NOMO-1 treated with DMSO at 0.1 percent for 48 hours (cell line): ENCODE results near the gene TRAF6.
A peak's percentile ranks its signal among the peaks of the same experiment; 100 is the strongest.
"Not testable (repeated sequence)": the region's sequence is repeated elsewhere in the genome, so short reads cannot be mapped to it uniquely, and the experiment has no call there.

Experiments
- DNase-seq: peaks from one replicate; lab custom pipeline; 2025; ENCODE audit not compliant: unreplicated experiment; lab: John Stamatoyannopoulos, UW

Gene TRAF6

GRCh38 chr11:36493332-36493731 lies 16.7 kb downstream of the TRAF6 start:
- DNase-seq = no peak

DNA sequence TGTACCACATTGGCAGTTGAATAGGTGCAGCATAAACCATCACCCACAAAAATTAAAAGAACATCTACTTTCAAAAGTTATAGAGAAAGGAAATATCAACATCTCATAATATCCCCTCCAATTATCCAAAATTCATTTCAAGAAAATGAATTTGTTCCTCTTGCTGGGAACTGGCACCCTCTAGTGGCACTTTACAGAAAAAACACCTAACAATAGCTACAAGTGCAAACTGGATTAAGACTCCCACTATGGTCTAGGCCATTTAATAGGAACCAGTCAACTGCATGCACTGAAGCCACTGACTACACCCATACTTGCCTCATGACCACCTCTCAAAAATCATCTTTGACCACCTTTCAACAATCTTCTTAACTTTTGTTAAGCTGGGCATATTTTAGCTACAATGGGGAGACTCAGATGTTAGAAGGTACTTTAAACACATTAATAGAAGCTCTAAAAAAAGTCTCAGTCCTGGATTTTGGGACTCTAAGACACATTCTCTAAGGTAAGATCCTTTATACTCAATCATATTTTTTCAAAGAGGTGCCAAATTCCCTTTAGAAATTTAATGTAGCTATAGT lies 17.3 kb downstream of the TRAF6 start:
- peak; percentile 49 for DNase-seq

- DNase-seq = no peak
Observed at GRCh38 chr11:36490026-36490806, 19.9 kb downstream of the TRAF6 start.

DNA sequence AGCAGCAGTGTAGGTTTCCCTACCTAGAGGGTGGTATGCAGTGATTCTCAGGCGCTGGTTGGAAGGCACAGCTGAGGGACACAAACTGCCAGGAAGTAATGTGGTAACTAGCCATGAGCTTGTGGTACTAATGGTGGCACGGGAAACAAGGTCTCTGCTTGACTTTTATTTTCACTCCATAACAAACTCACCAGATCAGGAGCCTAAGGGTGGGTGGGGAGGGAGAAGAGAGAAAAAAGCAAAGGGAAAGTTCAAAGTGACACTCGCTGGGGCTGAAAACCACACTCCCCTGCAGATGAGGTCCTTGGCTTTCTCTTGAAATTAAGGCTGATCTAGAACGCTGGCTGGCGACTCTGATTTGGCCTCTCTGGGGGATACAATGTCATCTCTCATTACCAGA lies 22.0 kb downstream of the TRAF6 start:
- peak; percentile 2 for DNase-seq

DNA sequence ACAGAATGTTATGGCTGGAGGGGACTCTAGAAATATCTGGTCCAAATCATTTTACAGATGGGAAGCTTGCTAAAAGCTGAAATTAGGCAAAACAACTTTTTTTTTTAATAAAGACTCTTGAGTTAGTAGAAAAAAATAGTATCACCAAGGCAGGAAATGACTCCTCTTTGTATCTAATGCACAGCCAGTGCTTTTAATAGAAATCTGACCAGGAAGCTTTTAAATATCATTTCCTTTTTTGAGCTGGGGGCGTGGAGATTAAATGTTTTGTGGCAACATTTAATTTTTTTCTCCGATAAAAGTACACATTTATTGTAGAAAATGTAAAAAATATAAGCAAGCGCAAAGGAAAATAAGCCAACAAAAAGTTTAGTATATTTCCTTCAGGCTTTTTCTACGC lies 22.5 kb downstream of the TRAF6 start:
- DNase-seq = peak; percentile 34

DNA sequence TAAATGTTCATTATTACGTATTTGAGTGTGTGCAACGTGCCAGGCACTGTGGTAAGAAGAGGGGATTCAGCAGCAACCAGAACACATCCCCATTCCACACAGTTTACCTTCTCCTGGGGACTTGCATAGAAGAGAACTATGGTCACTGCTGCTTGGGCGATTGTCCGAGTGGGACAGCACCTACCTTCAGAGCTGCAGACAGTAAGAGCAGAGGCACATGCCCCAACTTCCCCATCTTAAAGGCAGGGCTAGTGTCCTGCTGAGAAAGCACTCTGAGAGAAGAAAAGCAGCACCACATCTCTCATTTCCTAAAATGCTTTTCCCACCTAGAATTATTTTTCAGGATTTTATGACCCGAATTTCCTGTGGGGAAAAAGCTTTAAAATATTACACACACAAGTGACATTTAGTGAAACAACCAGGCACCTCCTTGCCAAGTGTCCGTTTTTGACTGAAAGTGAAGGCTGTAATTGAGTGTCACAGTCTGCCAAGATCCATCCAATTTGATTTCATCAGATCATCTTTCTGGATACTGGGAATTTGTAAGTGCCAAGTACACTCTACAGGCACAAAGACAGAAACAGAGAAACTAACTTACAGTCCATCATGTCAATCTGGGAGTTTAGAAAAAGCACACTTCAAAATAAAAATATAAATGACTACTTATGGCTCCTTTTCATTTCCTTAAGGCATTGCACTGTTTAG lies 24.6 kb downstream of the TRAF6 start:
- no peak for DNase-seq

GRCh38 chr11:36483042-36483441 lies 27.0 kb downstream of the TRAF6 start:
- not testable (repeated sequence) for DNase-seq

DNA sequence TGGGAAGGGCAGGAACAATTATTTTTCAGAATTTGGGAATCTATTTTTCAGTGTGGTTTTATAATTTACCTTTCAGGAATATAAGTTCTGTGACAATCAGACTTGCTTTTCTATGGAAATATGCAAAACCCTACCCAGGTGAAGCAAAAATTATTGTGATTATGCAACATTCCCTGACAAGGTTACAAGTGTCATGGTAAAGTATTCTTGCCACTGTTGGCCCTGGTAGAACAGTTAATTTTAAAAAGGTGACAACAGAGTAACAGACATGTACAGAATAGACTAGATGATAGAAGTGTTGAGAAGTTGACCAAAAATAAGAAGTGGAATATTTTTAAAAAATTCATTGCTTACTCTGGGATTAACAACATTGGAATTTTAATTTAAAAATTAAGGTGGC lies 29.2 kb downstream of the TRAF6 start:
- no peak for DNase-seq

- DNase-seq = peak; percentile 53
Observed at GRCh38 chr11:36478700-36479329, 31.3 kb downstream of the TRAF6 start.

DNA sequence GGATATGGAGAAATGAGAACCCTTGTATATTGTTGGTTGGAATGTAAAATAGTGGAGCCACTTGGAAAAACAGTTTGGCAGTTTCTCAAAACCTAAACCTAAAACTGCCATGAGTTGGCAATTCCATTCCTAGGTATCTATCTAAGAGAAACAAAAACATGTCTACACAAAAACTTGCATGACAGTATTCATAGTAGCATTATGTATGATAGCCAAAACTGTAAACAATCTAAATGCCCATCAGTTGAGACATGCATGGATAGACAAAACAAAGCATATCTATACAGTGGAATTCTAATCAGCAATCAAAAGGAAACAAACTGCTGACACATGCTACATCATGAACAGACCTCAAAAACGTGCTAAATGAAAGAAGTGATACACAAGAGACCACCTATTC lies 34.9 kb downstream of the TRAF6 start:
- DNase-seq = no peak

GRCh38 chr11:36471577-36471976 lies 38.5 kb downstream of the TRAF6 start:
- no peak for DNase-seq

DNA sequence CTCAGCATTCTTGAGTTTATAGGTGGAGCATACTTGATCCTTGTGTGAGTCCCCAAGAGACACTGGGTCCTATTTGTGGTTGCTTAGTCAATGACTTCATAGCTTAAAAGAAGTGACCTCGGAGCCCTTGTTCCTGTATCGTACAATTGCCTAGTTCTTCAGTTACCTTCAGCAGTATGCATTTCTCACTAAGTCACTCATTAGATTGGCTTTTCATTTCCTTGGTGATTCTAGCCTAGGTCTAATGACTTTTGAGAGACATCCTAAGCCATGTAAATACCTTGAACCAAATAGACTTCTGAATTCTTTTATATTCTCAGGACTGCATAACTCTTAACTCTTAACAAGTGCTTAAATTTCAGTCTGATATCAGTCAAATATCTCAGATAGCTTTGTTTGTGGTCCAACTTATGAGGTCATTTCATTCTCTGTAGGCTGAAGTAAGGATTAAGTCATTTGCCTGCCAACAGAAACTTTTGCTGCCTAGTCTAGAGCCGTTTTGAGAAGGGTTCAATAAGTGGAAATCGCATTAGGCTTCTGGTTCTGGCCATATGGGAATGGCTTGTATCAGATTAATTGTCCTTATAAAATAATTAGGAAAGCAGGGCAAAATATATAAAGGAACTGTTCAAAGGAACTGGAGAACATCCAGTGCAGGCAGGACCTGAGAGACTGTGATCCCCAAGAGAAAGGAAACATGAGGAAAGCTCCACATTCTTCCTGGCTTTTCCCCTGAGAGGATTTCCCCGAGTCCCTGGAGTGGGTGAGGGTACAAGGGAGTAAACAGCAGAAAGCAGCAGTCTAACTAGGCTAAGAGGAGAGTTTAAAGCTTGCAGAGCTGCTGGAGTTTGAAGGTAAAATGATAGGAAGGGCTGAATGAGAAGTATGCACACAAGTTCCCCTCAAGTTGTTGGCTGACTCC lies 39.9 kb downstream of the TRAF6 start:
- DNase-seq = no peak

- DNase-seq = no peak
Observed at GRCh38 chr11:36469063-36469462, 41.0 kb downstream of the TRAF6 start.

GRCh38 chr11:36467916-36468315 lies 42.2 kb downstream of the TRAF6 start:
- no peak for DNase-seq

DNA sequence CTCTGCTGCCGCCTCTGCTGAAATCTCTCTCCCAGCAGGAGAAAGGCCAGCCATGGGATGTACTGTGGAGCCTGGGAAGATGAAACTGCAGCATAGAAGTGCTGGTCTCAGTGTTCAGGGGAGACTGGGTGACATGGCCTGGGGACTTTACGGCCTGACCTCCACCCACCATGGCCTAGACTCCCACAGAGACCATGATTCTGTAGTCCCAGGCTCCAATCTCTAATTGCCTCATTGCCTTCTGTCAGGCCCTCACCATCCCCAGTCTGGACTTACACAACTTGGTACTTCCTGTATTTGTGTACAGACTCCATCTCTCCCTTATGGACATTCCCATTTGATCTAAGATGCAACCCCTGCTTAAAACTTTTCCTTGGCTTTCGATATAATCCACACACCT lies 43.1 kb downstream of the TRAF6 start:
- DNase-seq = no peak

DNA sequence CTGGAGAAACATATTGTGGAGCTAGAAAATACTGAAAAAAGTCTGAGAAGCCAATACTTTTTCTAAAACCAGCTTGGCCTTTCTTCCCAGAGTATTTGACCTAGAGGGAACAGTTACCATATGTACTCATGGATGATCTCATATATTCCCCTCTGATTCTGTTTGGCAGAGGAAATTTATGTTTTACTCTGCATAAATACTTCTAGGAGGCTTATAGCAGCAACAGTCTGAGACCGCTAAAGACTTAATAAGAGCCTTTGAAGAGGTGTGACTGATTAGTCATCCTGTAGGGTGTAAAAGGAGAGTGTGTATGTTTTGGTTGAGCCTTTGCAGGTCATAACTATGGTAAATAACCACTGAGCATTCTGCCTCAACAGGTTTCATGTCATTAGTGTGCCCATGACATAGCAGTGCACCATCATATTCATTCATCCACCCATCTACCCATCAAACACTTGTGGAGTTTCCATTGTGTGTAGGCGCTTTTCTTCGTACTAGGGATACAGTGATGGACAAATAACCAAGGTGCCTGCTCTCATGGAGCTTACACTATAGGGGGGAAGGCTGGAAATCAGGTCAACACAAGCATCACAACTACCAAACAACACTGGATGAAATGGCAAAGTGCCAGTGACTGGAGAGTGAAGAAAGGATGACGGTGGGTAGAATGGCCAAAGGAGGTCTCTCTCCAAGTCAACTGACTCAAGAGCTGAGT lies 44.5 kb downstream of the TRAF6 start:
- no peak for DNase-seq

DNA sequence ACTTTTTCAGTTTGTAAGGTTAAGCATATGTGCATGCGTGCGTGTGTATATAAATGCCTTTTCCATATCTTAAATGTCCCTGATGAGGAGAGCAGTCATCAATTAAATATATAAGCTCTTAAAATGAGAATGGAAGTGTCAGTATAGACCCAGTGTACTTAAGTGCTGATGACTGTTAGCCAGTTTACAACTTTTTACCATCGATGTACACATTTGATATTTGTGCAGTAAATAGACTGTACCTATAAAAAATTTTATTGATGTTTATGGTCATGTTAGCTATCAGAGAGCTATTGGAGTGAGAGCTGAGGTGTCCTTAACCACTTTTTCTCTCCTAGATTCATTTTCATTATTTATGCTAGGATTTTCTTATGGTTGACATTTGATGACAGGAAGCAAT lies 45.4 kb downstream of the TRAF6 start:
- no peak for DNase-seq

DNA sequence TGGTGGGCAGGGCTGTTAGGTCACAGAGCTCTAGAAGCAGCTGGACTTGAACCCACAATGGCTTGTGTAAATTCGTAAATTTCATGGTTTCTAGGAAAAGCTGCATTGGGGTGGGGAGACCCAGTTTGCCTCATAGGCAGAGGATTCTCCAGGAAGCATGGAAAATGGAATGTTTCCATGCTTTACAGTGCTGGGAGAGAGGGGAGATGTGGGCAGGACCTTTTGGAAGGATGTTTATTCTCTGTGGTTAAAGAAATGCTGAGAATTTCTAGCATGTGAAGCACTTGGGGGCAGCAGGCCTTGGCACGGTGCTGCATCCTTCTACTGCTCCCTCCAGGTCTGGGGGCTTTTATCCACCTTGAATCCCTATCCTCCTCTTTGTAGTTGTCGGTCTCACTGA lies 46.3 kb downstream of the TRAF6 start:
- no peak for DNase-seq

- no peak for DNase-seq
Observed at GRCh38 chr11:36462321-36462720, 47.8 kb downstream of the TRAF6 start.

- DNase-seq = no peak
Observed at GRCh38 chr11:36460220-36460619, 49.9 kb downstream of the TRAF6 start.
